HepG2 (cell line): Measurements from ENCODE around the gene PTPRE. TPM values are rescaled to one million over a fixed set of nuclear protein-coding genes. Genes with fewer than 3 reads are reported as not detected.

Experiments
- ATAC-seq: fragments of 200-7000 bp; cut with Tn5 transposase; 3 replicates; pipeline ENCODE4 v1.9.1; 2020; ENCODE audit warnings: mild to moderate bottlenecking, moderate library complexity
- BruUV-seq: library from RNA; stranded (reverse); fragments of 400-500 nt; replicated peaks from 2 replicates; lab custom pipeline; 2021; lab: Mats Ljungman, UMichigan
- CTCF ChIA-PET: fragments of 300-600 bp; formaldehyde crosslinking; extraction: SDS; loops from one replicate; lab custom pipeline; 2021; ENCODE audit warnings: low total read pairs, inconsistent platforms, low intra/inter-chr PET ratio; lab: Yijun Ruan, JAX
- POLR2A ChIA-PET: fragments of 350-600 bp; sonication (Branson Sonifier 250); formaldehyde crosslinking; loops from one replicate; lab custom pipeline; 2020; ENCODE audit warnings: antibody characterized with exemption, inconsistent platforms; lab: Yijun Ruan, JAX
- DNase-seq: peaks from one replicate; pipeline ENCODE4 v3.0.0-alpha.2; 2015; ENCODE audit warnings: low spot score
- FAIRE-seq: peaks from 3 replicates; lab custom pipeline; 2011; peaks lifted over from hg19 to GRCh38; lab: Jason Lieb, UNC
- H2AFZ ChIP-seq: one replicate; pipeline ENCODE4 v1.6.1; 2011; ENCODE audit warnings: low read length, inconsistent platforms
- H3K27ac ChIP-seq: fragments of 300-600 bp; 3 replicates; pipeline ENCODE4 v1.8.0; 2011; ENCODE audit warnings: mixed run types, mild to moderate bottlenecking, mixed read lengths, low read length, inconsistent platforms; ENCODE audit not compliant: insufficient read depth; ENCODE audit errors: extremely low read length
- H3K27me3 ChIP-seq, 2 experiments: fragments of 200-600 bp in 1 of 2; 2 replicates in 1 of 2; 3 replicates in 1 of 2; pipeline versions ENCODE4 v1.6.0 to v1.8.0; 2011; ENCODE audit warnings: low read length in 2 of 2, mild to moderate bottlenecking in 2 of 2, moderate library complexity in 2 of 2, inconsistent platforms in 1 of 2; ENCODE audit not compliant: insufficient read depth in 2 of 2, control insufficient read depth in 1 of 2
- H3K36me3 ChIP-seq, 2 experiments: fragments of 200-600 bp in 1 of 2; replicated peaks in 1 of 2; 2 replicates in 1 of 2; 3 replicates in 1 of 2; pipeline versions ENCODE4 v1.5.1 to v1.8.0; 2011; ENCODE audit warnings: low read length in 2 of 2, inconsistent platforms in 1 of 2; ENCODE audit not compliant: insufficient read depth in 2 of 2, control insufficient read depth in 1 of 2
- H3K4me1 ChIP-seq: 2 replicates; pipeline ENCODE4 v1.5.1; 2012; ENCODE audit warnings: low read length, inconsistent platforms; ENCODE audit not compliant: insufficient read depth
- H3K4me2 ChIP-seq: 2 replicates; pipeline ENCODE4 v1.6.0; 2011; ENCODE audit warnings: low read depth, low read length, inconsistent platforms
- H3K4me3 ChIP-seq, 3 experiments: fragments of 200-600 bp in 1 of 3; sonication (generic), shearing (Covaris generic) in 1 of 3; replicated peaks in 1 of 3; 2 replicates each; pipeline ENCODE4 v1.5.1; 2011 to 2016; ENCODE audit warnings: low read length in 3 of 3, inconsistent platforms in 2 of 3, low read depth in 2 of 3, mild to moderate bottlenecking in 2 of 3, control low read depth in 1 of 3, mixed read lengths in 1 of 3; ENCODE audit not compliant: insufficient read depth in 1 of 3
- H3K79me2 ChIP-seq: one replicate; pipeline ENCODE4 v1.6.1; 2011; ENCODE audit warnings: low read length, inconsistent platforms; ENCODE audit not compliant: insufficient read depth
- H3K9ac ChIP-seq: 2 replicates; pipeline ENCODE4 v1.6.0; 2011; ENCODE audit warnings: mild to moderate bottlenecking, low read depth, low read length, inconsistent platforms; ENCODE audit not compliant: insufficient read depth
- H3K9me3 ChIP-seq: 2 replicates; pipeline ENCODE4 v1.5.1; 2012; ENCODE audit warnings: mild to moderate bottlenecking, low read length
- H4K20me1 ChIP-seq: 2 replicates; pipeline ENCODE4 v1.6.0; 2011; ENCODE audit warnings: inconsistent platforms, mild to moderate bottlenecking, low read length, moderate library complexity; ENCODE audit not compliant: insufficient read depth
- ARID2 ChIP-seq: sonication (generic); formaldehyde crosslinking; IDR thresholded peaks from 2 replicates; pipeline ENCODE4 v1.8.1; 2022; ENCODE audit warnings: mild to moderate bottlenecking, missing genetic modification reagents, borderline replicate concordance
- ATF2 ChIP-seq: sonication (generic); formaldehyde crosslinking; IDR thresholded peaks from 2 replicates; pipeline ENCODE4 v1.4.0; 2020; ENCODE audit warnings: missing genetic modification reagents
- ATF7 ChIP-seq, 2 experiments: fragments of 450-650 bp in 1 of 2; sonication (generic) in 1 of 2; formaldehyde crosslinking in 1 of 2; IDR thresholded peaks; 2 replicates each; pipeline versions ENCODE4 v1.4.0 to v1.6.1; 2016 to 2020; ENCODE audit warnings: antibody characterized with exemption in 1 of 2, mild to moderate bottlenecking in 1 of 2, missing genetic modification reagents in 1 of 2
- CBX1 ChIP-seq: IDR thresholded peaks from one replicate; pipeline ENCODE4 v1.6.1; 2016; ENCODE audit warnings: antibody characterized with exemption, low read depth
- E2F5 ChIP-seq: sonication (generic); formaldehyde crosslinking; conservative IDR thresholded peaks from 2 replicates; pipeline ENCODE4 v1.4.0; 2020; ENCODE audit warnings: missing genetic modification reagents
- ISX ChIP-seq: sonication (generic); formaldehyde crosslinking; conservative IDR thresholded peaks from 2 replicates; pipeline ENCODE4 v1.5.0; 2020; ENCODE audit warnings: missing genetic modification reagents
- JUND ChIP-seq: sonication (generic); formaldehyde crosslinking; IDR thresholded peaks from 2 replicates; pipeline ENCODE4 v1.8.0; 2022; ENCODE audit warnings: mild to moderate bottlenecking, missing genetic modification reagents
- MAFF ChIP-seq: IDR thresholded peaks from 2 replicates; pipeline ENCODE4 v1.6.1; 2011; ENCODE audit warnings: low read depth, low read length, improper control_type of control experiment
- MAFK ChIP-seq, 2 experiments: IDR thresholded peaks in 1 of 2; conservative IDR thresholded peaks in 1 of 2; 2 replicates each; pipeline ENCODE4 v1.6.1; 2011; ENCODE audit warnings: improper control_type of control experiment in 2 of 2, low read length in 2 of 2
- MTF2 ChIP-seq: sonication (generic); formaldehyde crosslinking; IDR thresholded peaks from 2 replicates; pipeline ENCODE4 v1.5.0; 2020; ENCODE audit warnings: missing genetic modification reagents, borderline replicate concordance
- NBN ChIP-seq: fragments of 450-650 bp; conservative IDR thresholded peaks from 2 replicates; pipeline ENCODE4 v1.6.1; 2017
- POLR2A ChIP-seq, 2 experiments: IDR thresholded peaks; 2 replicates each; pipeline ENCODE4 v1.6.1; 2011; ENCODE audit warnings: low read depth in 2 of 2, low read length in 2 of 2, mild to moderate bottlenecking in 1 of 2, moderate library complexity in 1 of 2; ENCODE audit not compliant: insufficient read depth in 1 of 2
- SMAD9 ChIP-seq: sonication (generic); formaldehyde crosslinking; IDR thresholded peaks from 2 replicates; pipeline ENCODE4 v1.5.1; 2020; ENCODE audit warnings: mild to moderate bottlenecking, missing genetic modification reagents
- ZNF274 ChIP-seq: sonication (generic); formaldehyde crosslinking; IDR thresholded peaks from 2 replicates; pipeline ENCODE4 v1.5.1; 2020; ENCODE audit warnings: mild to moderate bottlenecking, missing genetic modification reagents
- ZNF432 ChIP-seq: sonication (generic); formaldehyde crosslinking; IDR thresholded peaks from 2 replicates; pipeline ENCODE4 v1.5.0; 2020; ENCODE audit warnings: missing genetic modification reagents, mild to moderate bottlenecking, borderline replicate concordance
- ZNF749 ChIP-seq: sonication (generic); formaldehyde crosslinking; IDR thresholded peaks from 2 replicates; pipeline ENCODE4 v1.8.0; 2022; ENCODE audit warnings: mild to moderate bottlenecking, missing genetic modification reagents, moderate library complexity, borderline replicate concordance
- WGBS: methylation state at CpG from one replicate; pipeline ENCODE4 v1.1.6; 2017; ENCODE audit warnings: low lambda C conversion rate; 5-methylcytosine and 5-hydroxymethylcytosine counted together
- in situ Hi-C: cut with HindIII; loops from 2 replicates; pipeline ENCODE4 v1.10.0; 2017; ENCODE audit warnings: low pct_unique_long_range_greater_than_20kb; ENCODE audit not compliant: extremely low pct_ligation_motif_present
- intact Hi-C: fragments of 100-400 bp; cut with micrococcal nuclease; formaldehyde crosslinking; loops from one replicate; pipeline ENCODE4 v1.10.0; 2022; ENCODE audit not compliant: unreplicated experiment
- polyA plus RNA-seq, 8 experiments: library from polyadenylated mRNA; depleted of rRNA in 3 of 8; stranded (reverse) in 7 of 8; unstranded in 1 of 8; fragments of >200 nt; fragmentation: Illumina TruSeq in 4 of 8; extraction: Trizol in 4 of 8; gene quantifications; 2 replicates each; pipeline versions ENCODE4 v1.2.1 to v1.2.3, GENCODE V29; 2011 to 2016; ENCODE audit warnings: low read depth in 4 of 8, missing spikeins in 1 of 8, mixed read lengths in 1 of 8; ENCODE audit not compliant: insufficient read depth in 1 of 8
- total RNA-seq, 5 experiments: library from RNA; depleted of rRNA; stranded (reverse); fragments of >200 nt; fragmentation: Illumina TruSeq; extraction: Trizol; gene quantifications; 2 replicates each; pipeline ENCODE4 v1.2.3, GENCODE V29; 2016; ENCODE audit warnings: low read depth in 1 of 5
- TF ChIP-seq, protein P1 (sequence below): IDR thresholded peaks from 2 replicates; pipeline ENCODE4 v1.6.1; 2016; ENCODE audit warnings: low read depth
- TF ChIP-seq, protein P2 (sequence below): sonication (generic); formaldehyde crosslinking; IDR thresholded peaks from 2 replicates; pipeline ENCODE4 v1.5.1; 2020; ENCODE audit warnings: missing genetic modification reagents, mild to moderate bottlenecking, borderline replicate concordance

PTPRE gene
- total and polyA plus RNA-seq, 2 of the 13 experiments (the other 11 are each of a cell fraction or from before 2014, with no cell fraction given): 0.01 to 0.02 TPM

DNA sequence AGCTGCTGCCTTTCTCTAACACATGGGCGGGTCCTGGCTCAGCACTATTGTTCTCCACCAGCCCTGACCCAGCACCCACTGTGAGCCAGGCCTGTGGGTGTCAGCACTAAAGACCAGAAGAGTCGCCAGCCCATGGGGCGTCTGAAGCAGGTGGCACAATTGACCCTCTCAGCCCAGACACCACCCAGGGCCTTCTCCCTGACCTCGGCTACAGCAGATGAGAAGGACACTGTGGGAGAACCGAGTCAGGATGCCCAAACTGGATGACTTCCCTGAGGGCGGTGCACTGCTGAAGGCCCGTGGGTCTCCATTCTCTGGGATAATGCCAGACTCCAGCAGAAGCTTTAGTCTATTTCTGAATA is 122.4 kb downstream of the PTPRE start (continued):
- TF ChIP-seq ATF7 (IDR thresholded peaks at IDR 0.05): no peak
- no peak for TF ChIP-seq ATF7 (CRISPR knock-in tag; IDR thresholded peaks at IDR 0.05)
- TF ChIP-seq ZNF432: no peak
- no peak for TF ChIP-seq MTF2 (CRISPR knock-in tag)
- TF ChIP-seq E2F5 (CRISPR knock-in tag): no peak
- no peak for TF ChIP-seq NBN
- TF ChIP-seq POLR2A (IDR thresholded peaks at IDR 0.05; ENCODE audit: insufficient read depth in 1 of 2, low read depth in 2 of 2, low read length in 2 of 2): no peak
- no peak for TF ChIP-seq ZNF274 (CRISPR knock-in tag)
- TF ChIP-seq, protein P1, sequence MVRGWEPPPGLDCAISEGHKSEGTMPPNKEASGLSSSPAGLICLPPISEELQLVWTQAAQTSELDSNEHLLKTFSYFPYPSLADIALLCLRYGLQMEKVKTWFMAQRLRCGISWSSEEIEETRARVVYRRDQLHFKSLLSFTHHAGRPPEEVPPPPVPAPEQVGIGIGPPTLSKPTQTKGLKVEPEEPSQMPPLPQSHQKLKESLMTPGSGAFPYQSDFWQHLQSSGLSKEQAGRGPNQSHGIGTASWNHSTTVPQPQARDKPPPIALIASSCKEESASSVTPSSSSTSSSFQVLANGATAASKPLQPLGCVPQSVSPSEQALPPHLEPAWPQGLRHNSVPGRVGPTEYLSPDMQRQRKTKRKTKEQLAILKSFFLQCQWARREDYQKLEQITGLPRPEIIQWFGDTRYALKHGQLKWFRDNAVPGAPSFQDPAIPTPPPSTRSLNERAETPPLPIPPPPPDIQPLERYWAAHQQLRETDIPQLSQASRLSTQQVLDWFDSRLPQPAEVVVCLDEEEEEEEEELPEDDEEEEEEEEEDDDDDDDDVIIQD (CRISPR knock-in tag): no peak
- no peak for TF ChIP-seq CBX1
- TF ChIP-seq, all 625 proteins: peak for 0

- Histone ChIP-seq H3K27me3 (peaks cover 7 to 47% of the 10 kb centered on the region in 2 experiments; a peak in 4 of 5 replicates), H3K4me1 (no peaks in the 10 kb centered on the region), H3K27ac (no peak overlapping the region), H3K4me2 (no peak overlapping the region), H3K79me2 (no peaks in the 10 kb centered on the region), H4K20me1 (no peaks in the 10 kb centered on the region), H3K9me3 (no peaks in the 10 kb centered on the region), H3K9ac (no peak overlapping the region), H3K4me3 (no peak overlapping the region), H2AFZ (no peak overlapping the region), H3K36me3 (no peaks in the 10 kb centered on the region)
- BruUV-seq: no TSS peak
- ChIA-PET POLR2A (no interaction called here), CTCF (no interaction called here)
- intact Hi-C loops: no loop called here
- DNase-seq (no peak), ATAC-seq (no peak), FAIRE-seq (no peak)
- in situ Hi-C loops: no loop called here
- TF ChIP-seq ISX: no peak
- TF ChIP-seq, protein P2, sequence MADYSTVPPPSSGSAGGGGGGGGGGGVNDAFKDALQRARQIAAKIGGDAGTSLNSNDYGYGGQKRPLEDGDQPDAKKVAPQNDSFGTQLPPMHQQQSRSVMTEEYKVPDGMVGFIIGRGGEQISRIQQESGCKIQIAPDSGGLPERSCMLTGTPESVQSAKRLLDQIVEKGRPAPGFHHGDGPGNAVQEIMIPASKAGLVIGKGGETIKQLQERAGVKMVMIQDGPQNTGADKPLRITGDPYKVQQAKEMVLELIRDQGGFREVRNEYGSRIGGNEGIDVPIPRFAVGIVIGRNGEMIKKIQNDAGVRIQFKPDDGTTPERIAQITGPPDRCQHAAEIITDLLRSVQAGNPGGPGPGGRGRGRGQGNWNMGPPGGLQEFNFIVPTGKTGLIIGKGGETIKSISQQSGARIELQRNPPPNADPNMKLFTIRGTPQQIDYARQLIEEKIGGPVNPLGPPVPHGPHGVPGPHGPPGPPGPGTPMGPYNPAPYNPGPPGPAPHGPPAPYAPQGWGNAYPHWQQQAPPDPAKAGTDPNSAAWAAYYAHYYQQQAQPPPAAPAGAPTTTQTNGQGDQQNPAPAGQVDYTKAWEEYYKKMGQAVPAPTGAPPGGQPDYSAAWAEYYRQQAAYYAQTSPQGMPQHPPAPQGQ: no peak
- TF ChIP-seq ZNF749: no peak
- TF ChIP-seq ARID2: no peak
- TF ChIP-seq SMAD9 (CRISPR knock-in tag): no peak
- TF ChIP-seq MAFK (conservative IDR thresholded peaks at IDR 0.05 in 1 of 2, IDR thresholded peaks at IDR 0.05 in 1 of 2; ENCODE audit: low read length in 2 of 2): peak; percentile 80 to 88
- no peak for TF ChIP-seq JUND (CRISPR knock-in tag)
- peak; percentile 81 for TF ChIP-seq MAFF
- TF ChIP-seq ATF2 (CRISPR knock-in tag): no peak
- 26% methylated on average over 15 of the region's 17 CpGs for WGBS
Observed at GRCh38 chr10:128029731-128030369, 122.9 kb downstream of the PTPRE start.
